ENCODE results near the gene PAEP. TPM values are rescaled to one million over a fixed set of nuclear protein-coding genes. Genes with fewer than 3 reads are reported as not detected.
A peak's percentile ranks its signal among the peaks of the same experiment; 100 is the strongest.

PAEP gene
- total RNA-seq, 2 donors from 2014 or later: not detected

- ATAC-seq (no peak), DNase-seq (no peak)
- intact Hi-C loops (cut with DNase I, micrococcal nuclease): no loop called here
Observed at GRCh38 chr9:135587658-135588057, 26.1 kb downstream of the PAEP start.

- intact Hi-C loops (cut with DNase I, micrococcal nuclease): no loop called here
- no peak for DNase-seq
- ATAC-seq: no peak
Observed at GRCh38 chr9:135588371-135588770, 26.8 kb downstream of the PAEP start.

GRCh38 chr9:135588886-135589595 lies 27.5 kb downstream of the PAEP start:
- intact Hi-C loops (cut with DNase I, micrococcal nuclease): no loop called here
- no peak for DNase-seq
- ATAC-seq: no peak

- DNase-seq (no peak), ATAC-seq (no peak)
- intact Hi-C loops (cut with DNase I, micrococcal nuclease): no loop called here
Observed at GRCh38 chr9:135589596-135590485, 28.3 kb downstream of the PAEP start.

- no peak for ATAC-seq
- DNase-seq: no peak
- intact Hi-C loops (cut with DNase I, micrococcal nuclease): no loop called here
Observed at GRCh38 chr9:135590486-135591079, 29.0 kb downstream of the PAEP start.

GRCh38 chr9:135591506-135592330 lies 30.2 kb downstream of the PAEP start:
- ATAC-seq (no peak), DNase-seq (no peak)
- intact Hi-C loops (cut with DNase I, micrococcal nuclease): no loop called here

GRCh38 chr9:135592331-135592590 lies 30.7 kb downstream of the PAEP start:
- intact Hi-C loops (cut with DNase I, micrococcal nuclease): no loop called here
- DNase-seq (no peak), ATAC-seq (no peak)

- ATAC-seq: no peak
- intact Hi-C loops (cut with DNase I, micrococcal nuclease): no loop called here
- no peak for DNase-seq
Observed at GRCh38 chr9:135592625-135593024, 31.1 kb downstream of the PAEP start.

GRCh38 chr9:135596211-135596610 lies 34.7 kb downstream of the PAEP start:
- DNase-seq (no peak), ATAC-seq (no peak)
- intact Hi-C loops (cut with DNase I, micrococcal nuclease): no loop called here

- no peak for ATAC-seq
- DNase-seq: no peak
- intact Hi-C loops (cut with DNase I, micrococcal nuclease): no loop called here
Observed at GRCh38 chr9:135600296-135600817, 38.8 kb downstream of the PAEP start.

- DNase-seq (no peak), ATAC-seq (no peak)
- intact Hi-C loops (cut with DNase I, micrococcal nuclease): no loop called here
Observed at GRCh38 chr9:135601988-135602387, 40.4 kb downstream of the PAEP start.

- ATAC-seq (peak; percentile 58), DNase-seq (peak; percentile 20 to 39)
- intact Hi-C loops (cut with DNase I, micrococcal nuclease): no loop called here
Observed at GRCh38 chr9:135602789-135603481, 41.4 kb downstream of the PAEP start.

- intact Hi-C loops (cut with DNase I, micrococcal nuclease): no loop called here
- DNase-seq (peak in 1 of 2 donors; percentile 14), ATAC-seq (no peak)
Observed at GRCh38 chr9:135604437-135605237, 43.1 kb downstream of the PAEP start.

- DNase-seq (peak in 1 of 2 donors; percentile 15), ATAC-seq (no peak)
- intact Hi-C loops (cut with DNase I, micrococcal nuclease): no loop called here
Observed at GRCh38 chr9:135605238-135605781, 43.8 kb downstream of the PAEP start.

GRCh38 chr9:135606885-135607259 lies 45.3 kb downstream of the PAEP start:
- DNase-seq (no peak), ATAC-seq (no peak)
- intact Hi-C loops (cut with DNase I, micrococcal nuclease): no loop called here

- no peak for ATAC-seq
- DNase-seq: no peak
- intact Hi-C loops (cut with DNase I, micrococcal nuclease): no loop called here
Observed at GRCh38 chr9:135607401-135608293, 46.1 kb downstream of the PAEP start.
